Panc1 (cell line): Measurements from ENCODE around the gene DYNLT1.

ENCODE experiments used
- POLR2AphosphoS5 ChIP-seq: IDR thresholded peaks from 2 replicates; pipeline ENCODE4 v1.6.1; 2012; ENCODE audit warnings: mild to moderate bottlenecking, low read depth, low read length, moderate library complexity
- SIN3A ChIP-seq: IDR thresholded peaks from 2 replicates; pipeline ENCODE4 v1.6.1; 2012; ENCODE audit warnings: low read depth, mild to moderate bottlenecking, low read length, moderate library complexity, borderline replicate concordance; ENCODE audit not compliant: insufficient read depth
- TF ChIP-seq, protein P1 (sequence below): fragments of 450-650 bp; IDR thresholded peaks from 2 replicates; pipeline ENCODE4 v1.5.1; 2017; ENCODE audit warnings: mild to moderate bottlenecking
- TF ChIP-seq, protein P2 (sequence below), 2 experiments: IDR thresholded peaks; 2 replicates each; pipeline ENCODE4 v1.6.1; 2011 to 2012; ENCODE audit warnings: low read depth in 2 of 2, control low read depth in 1 of 2, low read length in 1 of 2, mild to moderate bottlenecking in 1 of 2, moderate library complexity in 1 of 2; ENCODE audit not compliant: insufficient read depth in 1 of 2

DNA sequence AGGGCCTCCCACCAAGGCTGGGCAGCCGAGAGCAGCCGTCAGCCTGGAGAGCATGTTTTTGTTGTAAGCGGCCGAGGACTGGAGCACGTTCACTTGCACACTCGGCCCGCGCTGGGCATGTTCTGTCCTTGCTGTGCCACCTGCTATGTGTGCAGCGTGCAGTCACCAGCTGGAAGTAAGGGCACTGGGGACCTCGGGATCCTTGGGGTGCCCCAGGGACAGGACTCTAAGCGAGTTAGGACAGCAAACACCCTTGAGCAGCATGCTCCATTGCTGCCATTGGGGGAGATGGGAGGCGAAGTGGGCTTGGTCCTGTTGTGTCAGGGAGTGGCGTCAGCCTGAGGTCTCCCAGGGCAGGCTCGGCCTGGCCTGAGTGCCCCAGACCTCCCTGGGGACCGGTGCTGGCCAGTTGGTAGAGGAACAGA lies 18.6 kb downstream of the DYNLT1 start:
- TF ChIP-seq POLR2AphosphoS5 (no peak), SIN3A (no peak)
- TF ChIP-seq, protein P1, sequence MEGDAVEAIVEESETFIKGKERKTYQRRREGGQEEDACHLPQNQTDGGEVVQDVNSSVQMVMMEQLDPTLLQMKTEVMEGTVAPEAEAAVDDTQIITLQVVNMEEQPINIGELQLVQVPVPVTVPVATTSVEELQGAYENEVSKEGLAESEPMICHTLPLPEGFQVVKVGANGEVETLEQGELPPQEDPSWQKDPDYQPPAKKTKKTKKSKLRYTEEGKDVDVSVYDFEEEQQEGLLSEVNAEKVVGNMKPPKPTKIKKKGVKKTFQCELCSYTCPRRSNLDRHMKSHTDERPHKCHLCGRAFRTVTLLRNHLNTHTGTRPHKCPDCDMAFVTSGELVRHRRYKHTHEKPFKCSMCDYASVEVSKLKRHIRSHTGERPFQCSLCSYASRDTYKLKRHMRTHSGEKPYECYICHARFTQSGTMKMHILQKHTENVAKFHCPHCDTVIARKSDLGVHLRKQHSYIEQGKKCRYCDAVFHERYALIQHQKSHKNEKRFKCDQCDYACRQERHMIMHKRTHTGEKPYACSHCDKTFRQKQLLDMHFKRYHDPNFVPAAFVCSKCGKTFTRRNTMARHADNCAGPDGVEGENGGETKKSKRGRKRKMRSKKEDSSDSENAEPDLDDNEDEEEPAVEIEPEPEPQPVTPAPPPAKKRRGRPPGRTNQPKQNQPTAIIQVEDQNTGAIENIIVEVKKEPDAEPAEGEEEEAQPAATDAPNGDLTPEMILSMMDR, result no peak
- TF ChIP-seq, protein P2, sequence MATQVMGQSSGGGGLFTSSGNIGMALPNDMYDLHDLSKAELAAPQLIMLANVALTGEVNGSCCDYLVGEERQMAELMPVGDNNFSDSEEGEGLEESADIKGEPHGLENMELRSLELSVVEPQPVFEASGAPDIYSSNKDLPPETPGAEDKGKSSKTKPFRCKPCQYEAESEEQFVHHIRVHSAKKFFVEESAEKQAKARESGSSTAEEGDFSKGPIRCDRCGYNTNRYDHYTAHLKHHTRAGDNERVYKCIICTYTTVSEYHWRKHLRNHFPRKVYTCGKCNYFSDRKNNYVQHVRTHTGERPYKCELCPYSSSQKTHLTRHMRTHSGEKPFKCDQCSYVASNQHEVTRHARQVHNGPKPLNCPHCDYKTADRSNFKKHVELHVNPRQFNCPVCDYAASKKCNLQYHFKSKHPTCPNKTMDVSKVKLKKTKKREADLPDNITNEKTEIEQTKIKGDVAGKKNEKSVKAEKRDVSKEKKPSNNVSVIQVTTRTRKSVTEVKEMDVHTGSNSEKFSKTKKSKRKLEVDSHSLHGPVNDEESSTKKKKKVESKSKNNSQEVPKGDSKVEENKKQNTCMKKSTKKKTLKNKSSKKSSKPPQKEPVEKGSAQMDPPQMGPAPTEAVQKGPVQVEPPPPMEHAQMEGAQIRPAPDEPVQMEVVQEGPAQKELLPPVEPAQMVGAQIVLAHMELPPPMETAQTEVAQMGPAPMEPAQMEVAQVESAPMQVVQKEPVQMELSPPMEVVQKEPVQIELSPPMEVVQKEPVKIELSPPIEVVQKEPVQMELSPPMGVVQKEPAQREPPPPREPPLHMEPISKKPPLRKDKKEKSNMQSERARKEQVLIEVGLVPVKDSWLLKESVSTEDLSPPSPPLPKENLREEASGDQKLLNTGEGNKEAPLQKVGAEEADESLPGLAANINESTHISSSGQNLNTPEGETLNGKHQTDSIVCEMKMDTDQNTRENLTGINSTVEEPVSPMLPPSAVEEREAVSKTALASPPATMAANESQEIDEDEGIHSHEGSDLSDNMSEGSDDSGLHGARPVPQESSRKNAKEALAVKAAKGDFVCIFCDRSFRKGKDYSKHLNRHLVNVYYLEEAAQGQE (IDR thresholded peaks at IDR 0.05; ENCODE audit: insufficient read depth in 1 of 2, low read depth in 2 of 2, low read length in 1 of 2), result no peak
